A673 (cell line): ENCODE results near the gene ZDHHC22.

Experiments used
- EZH2 ChIP-seq: fragments of 200-600 bp; sonication (generic); IDR thresholded peaks from 2 replicates; pipeline ENCODE4 v1.6.1; 2017; ENCODE audit warnings: borderline replicate concordance, low read depth, mild to moderate bottlenecking, mixed read lengths, antibody characterized with exemption, low read length; ENCODE audit not compliant: poor library complexity, severe bottlenecking
- TF ChIP-seq, protein P1 (sequence below): fragments of 300-800, 200-600 bp; sonication (generic); conservative IDR thresholded peaks from 2 replicates; pipeline ENCODE4 v1.5.1; 2017; ENCODE audit warnings: low read depth, mild to moderate bottlenecking, antibody characterized with exemption, low read length, moderate library complexity, mixed read lengths

DNA sequence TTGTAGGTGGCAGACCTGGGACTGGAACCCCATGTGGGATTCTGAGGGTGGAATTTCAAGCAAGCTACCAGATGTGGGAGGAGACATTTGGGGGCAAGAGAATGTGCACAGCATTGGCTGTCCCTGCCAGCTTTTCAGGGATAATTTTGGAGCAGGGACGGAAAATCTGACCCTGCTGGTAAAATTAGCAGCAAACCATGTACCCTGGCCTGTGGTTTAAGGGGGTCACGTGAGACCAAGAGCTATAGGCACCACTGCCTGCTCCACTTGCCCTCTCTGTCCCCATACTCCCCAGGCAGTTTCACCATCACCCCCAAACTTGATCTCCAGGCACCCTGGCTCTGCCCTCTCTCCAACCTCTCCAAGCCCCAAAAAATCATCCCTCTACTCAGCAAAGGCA, 13.5 kb upstream of the ZDHHC22 start:
- TF ChIP-seq, protein P1, sequence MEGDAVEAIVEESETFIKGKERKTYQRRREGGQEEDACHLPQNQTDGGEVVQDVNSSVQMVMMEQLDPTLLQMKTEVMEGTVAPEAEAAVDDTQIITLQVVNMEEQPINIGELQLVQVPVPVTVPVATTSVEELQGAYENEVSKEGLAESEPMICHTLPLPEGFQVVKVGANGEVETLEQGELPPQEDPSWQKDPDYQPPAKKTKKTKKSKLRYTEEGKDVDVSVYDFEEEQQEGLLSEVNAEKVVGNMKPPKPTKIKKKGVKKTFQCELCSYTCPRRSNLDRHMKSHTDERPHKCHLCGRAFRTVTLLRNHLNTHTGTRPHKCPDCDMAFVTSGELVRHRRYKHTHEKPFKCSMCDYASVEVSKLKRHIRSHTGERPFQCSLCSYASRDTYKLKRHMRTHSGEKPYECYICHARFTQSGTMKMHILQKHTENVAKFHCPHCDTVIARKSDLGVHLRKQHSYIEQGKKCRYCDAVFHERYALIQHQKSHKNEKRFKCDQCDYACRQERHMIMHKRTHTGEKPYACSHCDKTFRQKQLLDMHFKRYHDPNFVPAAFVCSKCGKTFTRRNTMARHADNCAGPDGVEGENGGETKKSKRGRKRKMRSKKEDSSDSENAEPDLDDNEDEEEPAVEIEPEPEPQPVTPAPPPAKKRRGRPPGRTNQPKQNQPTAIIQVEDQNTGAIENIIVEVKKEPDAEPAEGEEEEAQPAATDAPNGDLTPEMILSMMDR: no peak
- no peak for TF ChIP-seq EZH2
